ENCODE results near the gene PIP5K1C. TPM values are rescaled to one million over a fixed set of nuclear protein-coding genes. Genes with fewer than 3 reads are reported as not detected.
A peak's percentile ranks its signal among the peaks of the same experiment; 100 is the strongest.
"Not testable (repeated sequence)": the region's sequence is repeated elsewhere in the genome, so short reads cannot be mapped to it uniquely, and the experiment has no call there.

PIP5K1C gene
- total and polyA plus RNA-seq, 10 of the 15 experiments (the other 5 are each of a cell fraction or from before 2014, with no cell fraction given): 0.39 to 19.6 (median 5.3) TPM

DNA sequence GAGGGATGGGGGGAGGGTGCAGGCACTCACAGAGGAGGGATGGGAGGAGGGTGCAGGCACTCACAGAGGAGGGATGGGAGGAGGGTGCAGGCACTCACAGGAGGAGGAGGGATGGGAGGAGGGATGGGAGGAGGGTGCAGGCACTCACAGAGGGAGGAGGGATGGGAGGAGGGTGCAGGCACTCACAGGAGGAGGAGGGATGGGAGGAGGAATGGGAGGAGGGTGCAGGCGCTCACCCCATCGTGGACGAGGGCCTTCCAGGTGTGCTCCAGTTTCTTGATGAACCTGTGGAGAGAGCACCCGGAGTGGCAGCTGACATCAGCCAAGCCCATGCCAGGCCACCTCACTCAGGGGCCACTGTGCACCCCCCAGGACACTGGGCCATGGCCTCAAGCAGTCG is 53.2 kb downstream of the PIP5K1C start:
- ATAC-seq; H3K4me3 ChIP-seq; H3K27ac ChIP-seq (ENCODE audit: control insufficient read depth, insufficient read depth); in situ Hi-C loops (cut with MboI); H3K9me3 ChIP-seq (replicated peaks; ENCODE audit: control insufficient read depth, insufficient read depth, low read length); SMC1A ChIA-PET (ENCODE audit: uncharacterized antibody, unreplicated experiment); CTCF ChIA-PET; DNase-seq (ENCODE audit: low read depth, low spot score); H4K20me1 ChIP-seq (ENCODE audit: control insufficient read depth, insufficient read depth); H3K27me3 ChIP-seq (replicated peaks in 1 of 2; ENCODE audit: control insufficient read depth in 2 of 2, insufficient read depth in 2 of 2, low read length in 1 of 2); BruUV-seq (replicated peaks); H2AFZ ChIP-seq (ENCODE audit: control insufficient read depth, low read depth, low read length); POLR2A ChIA-PET; H3K36me3 ChIP-seq (ENCODE audit: control insufficient read depth in 2 of 2, insufficient read depth in 2 of 2, low read length in 1 of 2); H3K4me2 ChIP-seq (ENCODE audit: control insufficient read depth, insufficient read depth); FAIRE-seq; H3K9ac ChIP-seq (ENCODE audit: control insufficient read depth, insufficient read depth, low read length); H3K79me2 ChIP-seq (ENCODE audit: control insufficient read depth, insufficient read depth, low read length); intact Hi-C loops (cut with micrococcal nuclease; ENCODE audit: unreplicated experiment); RAD21 ChIA-PET (ENCODE audit: unreplicated experiment); H3K4me1 ChIP-seq (ENCODE audit: control insufficient read depth, insufficient read depth, low read length): not testable (repeated sequence)
- WGBS (ENCODE audit: insufficient coverage, insufficient replicate concordance, low lambda C conversion rate, missing lambda C conversion rate): 91% methylated on average over 5 of the region's 5 CpGs
- peak; percentile 72 for TF ChIP-seq NFXL1 (IDR thresholded peaks at IDR 0.05; ENCODE audit: borderline replicate concordance)

GRCh38 chr19:3646336-3647092 is 53.8 kb downstream of the PIP5K1C start:
- H3K4me2 ChIP-seq (ENCODE audit: control insufficient read depth, insufficient read depth): no peak overlapping the region
- 94% methylated on average over 20 of the region's 23 CpGs for WGBS (ENCODE audit: insufficient coverage, insufficient replicate concordance, low lambda C conversion rate, missing lambda C conversion rate)
- in situ Hi-C loops (cut with MboI): no loop called here
- no peaks in the 10 kb centered on the region for H4K20me1 ChIP-seq (ENCODE audit: control insufficient read depth, insufficient read depth)
- RAD21 ChIA-PET (ENCODE audit: unreplicated experiment): no interaction called here
- DNase-seq (ENCODE audit: low read depth, low spot score) (no peak), FAIRE-seq (no peak), ATAC-seq (no peak)
- no peak overlapping the region for H3K27ac ChIP-seq (ENCODE audit: control insufficient read depth, insufficient read depth)
- POLR2A ChIA-PET: no interaction called here
- intact Hi-C loops (cut with micrococcal nuclease; ENCODE audit: unreplicated experiment): no loop called here
- no peak overlapping the region for H2AFZ ChIP-seq (ENCODE audit: control insufficient read depth, low read depth, low read length)
- H3K4me3 ChIP-seq: no peak overlapping the region
- H3K27me3 ChIP-seq (replicated peaks in 1 of 2; ENCODE audit: control insufficient read depth in 2 of 2, insufficient read depth in 2 of 2, low read length in 1 of 2): no peaks in the 10 kb centered on the region
- BruUV-seq (replicated peaks): no TSS peak
- no peaks in the 10 kb centered on the region for H3K9me3 ChIP-seq (replicated peaks; ENCODE audit: control insufficient read depth, insufficient read depth, low read length)
- H3K36me3 ChIP-seq (ENCODE audit: control insufficient read depth in 2 of 2, insufficient read depth in 2 of 2, low read length in 1 of 2): no peaks in the 10 kb centered on the region; a peak in 1 of 4 replicates
- no peak overlapping the region for H3K9ac ChIP-seq (ENCODE audit: control insufficient read depth, insufficient read depth, low read length)
- H3K79me2 ChIP-seq (ENCODE audit: control insufficient read depth, insufficient read depth, low read length): no peaks in the 10 kb centered on the region
- SMC1A ChIA-PET (ENCODE audit: uncharacterized antibody, unreplicated experiment): no interaction called here
- CTCF ChIA-PET: no interaction called here
- TF ChIP-seq SRF (IDR thresholded peaks at IDR 0.05; ENCODE audit: low read depth in 2 of 2, low read length in 2 of 2): no peak
- TF ChIP-seq ZNF207 (IDR thresholded peaks at IDR 0.05; ENCODE audit: borderline replicate concordance): no peak
- no peak for TF ChIP-seq SREBF1 (IDR thresholded peaks at IDR 0.05; ENCODE audit: low read length)
- 0 out of 2 replicates have a peak, but pooled peaks have one; percentile 21 for TF ChIP-seq NFXL1 (IDR thresholded peaks at IDR 0.05; ENCODE audit: borderline replicate concordance)
- no peaks in the 10 kb centered on the region for H3K4me1 ChIP-seq (ENCODE audit: control insufficient read depth, insufficient read depth, low read length)
